ENCODE results near the gene CLRN2. TPM values are rescaled to one million over a fixed set of nuclear protein-coding genes. Genes with fewer than 3 reads are reported as not detected.
"Not testable (repeated sequence)": the region's sequence is repeated elsewhere in the genome, so short reads cannot be mapped to it uniquely, and the experiment has no call there.

The CLRN2 gene
- total and polyA plus RNA-seq, 5 donors: not detected

GRCh38 chr4:17526695-17527477, 11.9 kb downstream of the CLRN2 start:
- no peaks in the 10 kb centered on the region for H3K27me3 ChIP-seq (ENCODE audit: control insufficient read depth, insufficient read depth)
- intact Hi-C loops (cut with DNase I): no loop called here
- WGBS: 80% methylated on average over 27 of the region's 27 CpGs
- H3K4me3 ChIP-seq (ENCODE audit: low read length): no peak overlapping the region
- H3K4me1 ChIP-seq (ENCODE audit: control insufficient read depth, insufficient read depth, low read length): no peaks in the 10 kb centered on the region
- no peak overlapping the region for H3K27ac ChIP-seq (ENCODE audit: low read length)
- no peak for DNase-seq
- no peaks in the 10 kb centered on the region for H3K9me3 ChIP-seq (ENCODE audit: control insufficient read depth, low read length)
- ATAC-seq: no peak

DNA sequence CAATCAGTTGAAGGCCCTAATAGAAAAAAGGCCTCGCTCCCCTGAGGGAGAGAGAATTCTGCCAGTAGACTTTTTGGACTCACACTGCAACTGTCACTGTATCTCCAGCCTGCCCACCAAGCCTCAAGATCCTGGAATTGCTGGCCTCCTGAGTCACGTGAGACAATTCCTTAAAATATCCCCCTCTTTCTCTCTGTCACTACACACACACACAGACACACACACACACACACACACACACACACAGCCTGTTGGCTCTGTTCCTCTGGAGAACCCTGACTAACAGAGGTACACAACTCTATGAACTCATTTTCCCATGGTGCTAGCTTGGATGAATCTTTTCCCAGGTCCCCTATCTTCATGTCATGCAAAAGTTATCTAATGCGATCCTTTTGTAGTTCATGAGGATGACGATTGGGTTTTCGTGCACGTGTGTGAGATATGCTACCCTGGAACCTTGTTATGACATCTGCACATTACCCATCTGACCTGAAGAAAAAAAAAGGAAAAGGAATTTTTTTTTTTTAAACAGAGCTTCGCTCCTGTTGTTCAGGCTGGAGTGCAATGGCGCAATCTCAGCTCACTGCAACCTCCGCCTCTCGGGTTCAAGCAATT, 13.7 kb downstream of the CLRN2 start:
- no peak overlapping the region for H3K4me3 ChIP-seq (ENCODE audit: low read length)
- no peaks in the 10 kb centered on the region for H3K27me3 ChIP-seq (ENCODE audit: control insufficient read depth, insufficient read depth)
- DNase-seq (no peak), ATAC-seq (no peak)
- no peak overlapping the region for H3K27ac ChIP-seq (ENCODE audit: low read length)
- WGBS: 77% methylated on average over 10 of the region's 10 CpGs
- intact Hi-C loops (cut with DNase I): no loop called here
- H3K4me1 ChIP-seq (ENCODE audit: control insufficient read depth, insufficient read depth, low read length): no peaks in the 10 kb centered on the region
- H3K9me3 ChIP-seq (ENCODE audit: control insufficient read depth, low read length): no peaks in the 10 kb centered on the region

DNA sequence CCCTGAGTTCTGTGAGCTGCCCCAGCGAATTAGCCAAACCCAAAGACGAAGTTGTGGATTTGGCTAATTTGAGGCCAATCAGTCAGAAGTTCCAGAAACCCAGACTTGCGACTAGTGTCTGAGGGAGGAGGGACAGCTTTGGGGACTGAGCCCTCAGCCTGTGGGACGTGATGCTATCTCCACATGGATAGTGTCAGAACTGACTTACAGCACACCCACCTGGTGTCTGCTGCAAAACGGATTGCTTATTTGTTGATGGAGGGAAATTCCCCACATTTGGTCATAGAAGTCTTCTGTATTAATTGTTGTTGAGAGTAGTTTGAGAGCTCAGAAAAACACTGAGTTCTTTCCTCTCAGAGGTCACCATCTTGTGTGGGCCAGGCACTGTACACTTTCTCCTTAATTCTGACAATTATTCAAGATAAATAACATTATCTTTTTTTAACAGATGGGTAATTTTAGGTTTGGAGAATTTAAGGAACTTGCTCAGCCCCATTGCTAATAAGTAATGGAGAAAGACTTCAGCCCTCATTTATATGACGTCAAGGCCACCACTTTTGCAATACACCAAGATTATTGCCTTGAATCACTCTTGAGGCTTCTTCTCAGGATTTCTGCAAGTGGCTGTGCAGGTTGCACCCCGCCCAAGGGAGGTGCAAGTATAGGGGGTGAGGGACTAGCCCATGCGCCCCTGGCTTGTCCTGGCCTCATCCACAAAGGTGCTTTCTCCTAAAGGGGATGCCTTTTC, 16.7 kb downstream of the CLRN2 start:
- no peak for ATAC-seq
- intact Hi-C loops (cut with DNase I): no loop called here
- 62% methylated on average over 8 of the region's 8 CpGs for WGBS
- Histone ChIP-seq H3K27me3 (ENCODE audit: control insufficient read depth, insufficient read depth) (no peaks in the 10 kb centered on the region), H3K4me1 (ENCODE audit: control insufficient read depth, insufficient read depth, low read length) (no peaks in the 10 kb centered on the region), H3K4me3 (ENCODE audit: low read length) (no peak overlapping the region), H3K27ac (ENCODE audit: low read length) (no peak overlapping the region), H3K9me3 (ENCODE audit: control insufficient read depth, low read length) (no peaks in the 10 kb centered on the region)
- DNase-seq: no peak

- 93% methylated on average over 4 of the region's 4 CpGs for WGBS
- Histone ChIP-seq H3K4me1 (ENCODE audit: control insufficient read depth, insufficient read depth, low read length) (no peaks in the 10 kb centered on the region), H3K9me3 (ENCODE audit: control insufficient read depth, low read length) (no peaks in the 10 kb centered on the region), H3K27ac (ENCODE audit: low read length) (no peak overlapping the region), H3K27me3 (ENCODE audit: control insufficient read depth, insufficient read depth) (no peaks in the 10 kb centered on the region), H3K4me3 (ENCODE audit: low read length) (no peak overlapping the region)
- DNase-seq (no peak), ATAC-seq (no peak)
- intact Hi-C loops (cut with DNase I): no loop called here
These were observed 19.7 kb downstream of the CLRN2 start for GRCh38 chr4:17534705-17535104.

GRCh38 chr4:17535242-17535641, 20.3 kb downstream of the CLRN2 start:
- no peaks in the 10 kb centered on the region for H3K9me3 ChIP-seq (ENCODE audit: control insufficient read depth, low read length)
- DNase-seq (no peak), ATAC-seq (no peak)
- no peak overlapping the region for H3K27ac ChIP-seq (ENCODE audit: low read length)
- no peak overlapping the region for H3K4me3 ChIP-seq (ENCODE audit: low read length)
- intact Hi-C loops (cut with DNase I): no loop called here
- 76% methylated on average over 4 of the region's 4 CpGs for WGBS
- H3K4me1 ChIP-seq (ENCODE audit: control insufficient read depth, insufficient read depth, low read length): no peaks in the 10 kb centered on the region
- H3K27me3 ChIP-seq (ENCODE audit: control insufficient read depth, insufficient read depth): no peaks in the 10 kb centered on the region

- Histone ChIP-seq H3K27me3 (ENCODE audit: control insufficient read depth, insufficient read depth) (no peaks in the 10 kb centered on the region), H3K9me3 (ENCODE audit: control insufficient read depth, low read length) (no peaks in the 10 kb centered on the region), H3K27ac (ENCODE audit: low read length) (no peak overlapping the region), H3K4me1 (ENCODE audit: control insufficient read depth, insufficient read depth, low read length) (no peaks in the 10 kb centered on the region), H3K4me3 (ENCODE audit: low read length) (no peak overlapping the region)
- 85% methylated on average over 3 of the region's 3 CpGs for WGBS
- DNase-seq (no peak), ATAC-seq (no peak)
- intact Hi-C loops (cut with DNase I): no loop called here
These were observed 20.9 kb downstream of the CLRN2 start for GRCh38 chr4:17535906-17536305.

DNA sequence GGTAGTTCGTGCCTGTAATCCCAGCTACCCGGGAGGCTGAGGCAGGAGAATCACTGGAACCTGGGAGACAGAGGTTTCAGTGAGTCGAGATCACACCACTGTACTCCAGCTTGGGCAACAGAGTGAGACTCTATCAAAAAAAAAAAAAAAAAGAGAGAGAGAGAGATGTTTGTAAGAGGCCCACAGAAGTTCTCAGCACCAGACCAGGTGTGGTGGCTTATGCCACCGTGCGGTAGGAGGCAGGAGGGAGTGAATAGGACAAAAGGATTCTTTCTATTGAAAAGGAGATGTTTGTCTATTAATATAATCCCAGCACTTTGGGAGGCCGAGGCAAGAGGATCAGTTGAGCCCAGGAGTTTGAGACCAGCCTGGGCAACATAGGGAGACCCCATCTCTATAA, 22.1 kb downstream of the CLRN2 start:
- H3K9me3 ChIP-seq (ENCODE audit: control insufficient read depth, low read length); H3K4me1 ChIP-seq (ENCODE audit: control insufficient read depth, insufficient read depth, low read length); DNase-seq; H3K27me3 ChIP-seq (ENCODE audit: control insufficient read depth, insufficient read depth); intact Hi-C loops (cut with DNase I); H3K27ac ChIP-seq (ENCODE audit: low read length); H3K4me3 ChIP-seq (ENCODE audit: low read length); ATAC-seq: not testable (repeated sequence)
- WGBS: 88% methylated on average over 6 of the region's 6 CpGs

DNA sequence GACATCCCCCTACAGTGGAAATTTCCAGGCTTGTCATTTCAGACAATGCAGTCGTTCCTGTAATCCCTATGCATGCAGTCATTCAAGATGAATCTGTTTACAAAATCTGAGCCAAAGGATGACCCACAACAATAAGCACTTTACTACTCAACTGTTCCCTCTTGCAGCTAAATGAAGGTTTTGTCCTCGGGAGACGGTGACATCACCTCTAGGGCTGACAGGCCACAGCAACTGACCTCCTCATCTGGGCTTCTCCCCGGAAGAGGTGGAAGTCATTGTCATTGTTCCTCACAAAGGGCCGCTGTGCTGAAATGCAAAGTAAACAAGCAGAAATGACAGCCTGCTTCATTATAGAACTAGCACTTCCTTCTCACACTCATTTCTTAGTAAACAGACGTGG, 29.2 kb downstream of the CLRN2 start:
- intact Hi-C loops (cut with DNase I): no loop called here
- ATAC-seq (no peak), DNase-seq (no peak)
- H3K9me3 ChIP-seq (ENCODE audit: control insufficient read depth, low read length): no peaks in the 10 kb centered on the region
- H3K4me1 ChIP-seq (ENCODE audit: control insufficient read depth, insufficient read depth, low read length): no peaks in the 10 kb centered on the region
- H3K27me3 ChIP-seq (ENCODE audit: control insufficient read depth, insufficient read depth): no peaks in the 10 kb centered on the region
- no peak overlapping the region for H3K27ac ChIP-seq (ENCODE audit: low read length)
- no peak overlapping the region for H3K4me3 ChIP-seq (ENCODE audit: low read length)
- WGBS: 30% methylated on average over 6 of the region's 6 CpGs

DNA sequence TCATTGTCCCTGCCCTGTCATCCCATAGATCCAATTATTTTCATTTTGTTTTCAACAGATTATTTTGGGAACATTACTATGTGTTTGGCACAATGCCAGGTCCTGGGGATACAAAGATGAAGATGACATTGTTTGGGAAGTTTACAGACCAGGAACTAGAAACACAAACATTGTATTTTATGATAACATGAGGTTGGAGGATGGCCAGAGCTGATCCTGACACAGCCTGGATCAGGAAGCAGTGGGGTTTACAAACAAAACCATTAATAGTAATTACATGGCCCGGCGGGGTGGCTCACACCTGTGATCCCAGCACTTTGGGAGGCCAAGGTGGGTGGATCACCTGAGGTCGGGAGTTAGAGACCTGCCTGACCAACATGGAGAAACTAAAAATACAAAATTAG, 29.9 kb downstream of the CLRN2 start:
- WGBS: 48% methylated on average over 3 of the region's 3 CpGs
- H3K27me3 ChIP-seq (ENCODE audit: control insufficient read depth, insufficient read depth): no peaks in the 10 kb centered on the region
- intact Hi-C loops (cut with DNase I): loop anchor here in 1 of 4 donors (5.0 kb wide), 2 partner anchors 92 to 1047 kb away; no protein-coding TSS in a partner anchor
- ATAC-seq: no peak
- H3K9me3 ChIP-seq (ENCODE audit: control insufficient read depth, low read length): no peaks in the 10 kb centered on the region
- no peak overlapping the region for H3K27ac ChIP-seq (ENCODE audit: low read length)
- DNase-seq: no peak
- no peaks in the 10 kb centered on the region for H3K4me1 ChIP-seq (ENCODE audit: control insufficient read depth, insufficient read depth, low read length)
- H3K4me3 ChIP-seq (ENCODE audit: low read length): no peak overlapping the region

GRCh38 chr4:17545374-17546140, 30.6 kb downstream of the CLRN2 start:
- H3K4me3 ChIP-seq (ENCODE audit: low read length): no peak overlapping the region
- intact Hi-C loops (cut with DNase I): loop anchor here in 1 of 4 donors (5.0 kb wide), 2 partner anchors 92 to 1047 kb away; no protein-coding TSS in a partner anchor
- H3K27ac ChIP-seq (ENCODE audit: low read length): no peak overlapping the region
- no peaks in the 10 kb centered on the region for H3K27me3 ChIP-seq (ENCODE audit: control insufficient read depth, insufficient read depth)
- H3K9me3 ChIP-seq (ENCODE audit: control insufficient read depth, low read length): no peaks in the 10 kb centered on the region
- H3K4me1 ChIP-seq (ENCODE audit: control insufficient read depth, insufficient read depth, low read length): no peaks in the 10 kb centered on the region
- 71% methylated on average over 11 of the region's 11 CpGs for WGBS
- DNase-seq (no peak), ATAC-seq (no peak)
